DOHH2 (cell line): ENCODE measurements around the gene MLXIPL.
"Not testable (repeated sequence)": the region's sequence is repeated elsewhere in the genome, so short reads cannot be mapped to it uniquely, and the experiment has no call there.

Experiments used
- H3F3A ChIP-seq: fragments of 200-600 bp; sonication (generic), shearing (Covaris generic); 2 replicates; pipeline ENCODE4 v1.6.0; 2016; ENCODE audit warnings: antibody characterized with exemption, mild to moderate bottlenecking; ENCODE audit not compliant: control insufficient read depth, insufficient read depth
- H3K27ac ChIP-seq: fragments of 200-600 bp; sonication (generic); 2 replicates; pipeline ENCODE4 v1.5.1; 2014; ENCODE audit warnings: low read depth, mild to moderate bottlenecking, low read length, moderate library complexity
- H3K27me3 ChIP-seq: fragments of 200-600 bp; sonication (generic); 2 replicates; pipeline ENCODE4 v1.6.1; 2014; ENCODE audit warnings: mild to moderate bottlenecking, low read length, mixed read lengths; ENCODE audit not compliant: control insufficient read depth
- H3K36me3 ChIP-seq: fragments of 200-600 bp; sonication (generic); 2 replicates; pipeline ENCODE4 v1.6.1; 2014; ENCODE audit warnings: mild to moderate bottlenecking, low read length, moderate library complexity, mixed read lengths; ENCODE audit not compliant: control insufficient read depth
- H3K4me1 ChIP-seq: fragments of 200-600 bp; sonication (generic); 2 replicates; pipeline ENCODE4 v1.6.1; 2014; ENCODE audit warnings: mild to moderate bottlenecking, low read length, mixed read lengths; ENCODE audit not compliant: control insufficient read depth
- H3K4me2 ChIP-seq: fragments of 200-600 bp; sonication (generic); 2 replicates; pipeline ENCODE4 v1.6.0; 2014; ENCODE audit warnings: mild to moderate bottlenecking, low read length, moderate library complexity
- H3K4me3 ChIP-seq: fragments of 200-600 bp; sonication (generic); 2 replicates; pipeline ENCODE4 v1.5.1; 2014; ENCODE audit warnings: mild to moderate bottlenecking, low read length, mixed read lengths
- H3K79me2 ChIP-seq: fragments of 200-600 bp; sonication (generic); 2 replicates; pipeline ENCODE4 v1.6.1; 2014; ENCODE audit warnings: mild to moderate bottlenecking, low read length, mixed read lengths; ENCODE audit not compliant: control insufficient read depth
- H3K9me2 ChIP-seq: fragments of 200-600 bp; sonication (generic); replicated peaks from 2 replicates; pipeline ENCODE4 v1.6.1; 2014; ENCODE audit warnings: mild to moderate bottlenecking, low read length, mixed read lengths; ENCODE audit not compliant: control insufficient read depth
- H3K9me3 ChIP-seq: fragments of 200-600 bp; sonication (generic); 2 replicates; pipeline ENCODE4 v1.6.1; 2014; ENCODE audit warnings: antibody characterized with exemption, low read length, mixed read lengths; ENCODE audit not compliant: control insufficient read depth, insufficient read depth
- H4K20me1 ChIP-seq: fragments of 200-600 bp; sonication (generic); 2 replicates; pipeline ENCODE4 v1.6.0; 2014; ENCODE audit warnings: low read depth, mild to moderate bottlenecking, antibody characterized with exemption, low read length, moderate library complexity; ENCODE audit not compliant: control insufficient read depth, insufficient read depth
- CTCF ChIP-seq: fragments of 200-600 bp; sonication (generic); IDR thresholded peaks from one replicate; pipeline ENCODE4 v1.5.1; 2014; ENCODE audit warnings: antibody characterized with exemption, mild to moderate bottlenecking, low read depth, low read length; ENCODE audit not compliant: poor library complexity, severe bottlenecking
- EZH2phosphoT487 ChIP-seq: fragments of 200-600 bp; sonication (generic); IDR thresholded peaks from 2 replicates; pipeline ENCODE4 v1.6.1; 2017; ENCODE audit warnings: borderline replicate concordance, mild to moderate bottlenecking, antibody characterized with exemption, low read length, moderate library complexity, mixed read lengths

MLXIPL gene

GRCh38 chr7:73585196-73585595, 39.1 kb downstream of the MLXIPL start:
- H4K20me1 ChIP-seq, result no peaks in the 10 kb centered on the region
- H3F3A ChIP-seq, result 0 out of 2 replicates have a peak, but pooled peaks cover 3% of the 10 kb centered on the region
- peaks cover 10% of the 10 kb centered on the region for H3K4me1 ChIP-seq
- H3K4me3 ChIP-seq, result no peak overlapping the region
- H3K27me3 ChIP-seq, result 0 out of 2 replicates have a peak, but pooled peaks cover 2% of the 10 kb centered on the region
- TF ChIP-seq EZH2phosphoT487 (no peak), CTCF (no peak)
- H3K36me3 ChIP-seq, result no peaks in the 10 kb centered on the region
- H3K79me2 ChIP-seq, result no peaks in the 10 kb centered on the region
- H3K27ac ChIP-seq, result no peak overlapping the region
- H3K9me3 ChIP-seq, result no peaks in the 10 kb centered on the region
- no peaks in the 10 kb centered on the region for H3K9me2 ChIP-seq
- no peak overlapping the region for H3K4me2 ChIP-seq

- H3K9me2 ChIP-seq, result no peaks in the 10 kb centered on the region
- no peak overlapping the region for H3K4me2 ChIP-seq
- H3K27ac ChIP-seq, result no peak overlapping the region
- peaks cover 7% of the 10 kb centered on the region for H3F3A ChIP-seq
- H3K27me3 ChIP-seq, result 0 out of 2 replicates have a peak, but pooled peaks cover 2% of the 10 kb centered on the region
- H3K4me1 ChIP-seq, result peaks cover 10% of the 10 kb centered on the region
- H3K79me2 ChIP-seq, result peaks cover 6% of the 10 kb centered on the region
- H3K9me3 ChIP-seq, result no peaks in the 10 kb centered on the region
- H3K4me3 ChIP-seq, result no peak overlapping the region
- H3K36me3 ChIP-seq, result peaks cover 5% of the 10 kb centered on the region; the same call in 1 of the 2 replicates
- no peaks in the 10 kb centered on the region for H4K20me1 ChIP-seq
- TF ChIP-seq CTCF, result no peak
Measured at GRCh38 chr7:73582664-73583202, 41.6 kb downstream of the MLXIPL start.

DNA sequence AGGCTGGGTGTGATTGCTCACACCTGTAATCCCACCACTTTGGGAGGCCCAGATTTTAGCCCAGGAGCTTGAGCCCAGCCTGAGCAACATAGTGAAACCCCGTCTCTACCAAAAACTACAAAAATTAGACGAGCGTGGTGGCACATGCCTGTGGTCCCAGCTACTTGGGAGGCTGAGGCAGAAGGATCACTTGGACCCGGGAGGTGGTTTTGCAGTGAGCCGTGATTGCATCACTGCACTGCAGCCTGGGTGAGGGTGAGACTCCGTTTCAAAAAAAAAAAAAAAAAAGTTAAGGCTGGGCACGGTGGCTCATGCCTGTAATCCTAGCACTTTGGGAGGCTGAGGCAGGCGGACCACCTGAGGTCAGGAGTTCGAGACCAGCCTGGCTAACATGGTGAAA, 43.3 kb downstream of the MLXIPL start:
- not testable (repeated sequence) for H3K4me3 ChIP-seq, H3K27me3 ChIP-seq, H3F3A ChIP-seq, H4K20me1 ChIP-seq, H3K9me3 ChIP-seq, H3K4me2 ChIP-seq, H3K9me2 ChIP-seq, H3K27ac ChIP-seq
- Histone ChIP-seq H3K4me1 (peaks cover 22% of the 10 kb centered on the region), H3K79me2 (peaks cover 24% of the 10 kb centered on the region), H3K36me3 (peaks cover 14% of the 10 kb centered on the region)

DNA sequence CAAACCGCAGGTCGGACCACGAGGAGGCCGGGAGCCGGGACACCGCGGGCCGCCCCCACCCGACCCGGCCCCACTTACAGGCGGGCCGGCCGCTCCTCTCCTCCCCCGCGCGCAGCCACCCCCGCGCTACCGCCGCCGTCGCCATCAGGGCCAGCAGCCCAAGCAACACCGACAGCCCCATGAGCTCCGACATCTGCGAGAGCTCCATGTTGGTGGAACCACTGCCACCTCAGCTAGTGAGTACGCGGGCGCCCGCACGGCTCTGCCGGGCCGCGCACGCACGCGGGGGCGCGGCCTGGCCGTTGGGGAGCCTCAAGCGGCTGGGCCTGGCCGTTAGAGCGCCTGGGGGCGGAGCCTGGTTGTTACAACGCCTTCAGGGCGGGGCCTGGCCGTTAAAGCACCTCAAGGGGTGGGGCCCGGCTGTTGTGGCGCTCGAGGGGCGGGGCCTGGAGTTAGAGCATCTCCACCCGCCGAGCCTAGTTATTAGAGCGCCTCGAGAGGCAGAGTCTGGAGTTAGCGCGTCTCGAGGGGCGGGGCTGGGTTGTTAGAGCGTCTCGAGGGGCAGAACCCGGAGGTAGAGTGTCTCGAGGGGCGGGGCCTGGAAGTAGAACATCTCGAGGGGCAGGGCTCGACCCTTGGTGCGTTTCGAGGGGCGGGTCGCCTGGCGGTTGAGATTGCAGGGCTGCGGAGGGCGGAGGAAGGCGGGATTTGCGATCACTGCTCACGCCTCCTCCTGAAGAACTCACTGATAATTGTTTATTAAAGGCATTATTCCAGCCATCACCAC, 45.8 kb downstream of the MLXIPL start, which contains the start of gene TBL2:
Gene TBL2, minus strand, starts transcription at position 238 of the 787 bp plus-strand sequence. Its CDS starts 30 bp downstream, at position 208.
- Histone ChIP-seq H3K27ac (peak within 1 kb of the TSS; percentile 62), H3K4me2 (peak within 1 kb of the TSS; percentile 91), H3K4me1 (peaks cover 18% of the 10 kb centered on the region), H3K79me2 (peaks cover 38% of the 10 kb centered on the region), H3F3A (peaks cover 4% of the 10 kb centered on the region), H3K9me3 (no peaks in the 10 kb centered on the region), H4K20me1 (0 out of 2 replicates have a peak, but pooled peaks cover 3% of the 10 kb centered on the region), H3K27me3 (0 out of 2 replicates have a peak, but pooled peaks cover 2% of the 10 kb centered on the region), H3K4me3 (peak within 1 kb of the TSS; percentile 84), H3K9me2 (no peaks in the 10 kb centered on the region), H3K36me3 (peaks cover 34% of the 10 kb centered on the region)
- TF ChIP-seq CTCF, result peak; percentile 36
- TF ChIP-seq EZH2phosphoT487, result no peak
